GM19455 (cell line): ENCODE measurements around the gene ADPRM.
"Not testable (repeated sequence)": the region's sequence is repeated elsewhere in the genome, so short reads cannot be mapped to it uniquely, and the experiment has no call there.

Experiments
- ATAC-seq: cut with Tn5 transposase; IDR thresholded peaks from one replicate; pipeline ENCODE4 v1.9.1; 2021; ENCODE audit not compliant: unreplicated experiment

Gene ADPRM

DNA sequence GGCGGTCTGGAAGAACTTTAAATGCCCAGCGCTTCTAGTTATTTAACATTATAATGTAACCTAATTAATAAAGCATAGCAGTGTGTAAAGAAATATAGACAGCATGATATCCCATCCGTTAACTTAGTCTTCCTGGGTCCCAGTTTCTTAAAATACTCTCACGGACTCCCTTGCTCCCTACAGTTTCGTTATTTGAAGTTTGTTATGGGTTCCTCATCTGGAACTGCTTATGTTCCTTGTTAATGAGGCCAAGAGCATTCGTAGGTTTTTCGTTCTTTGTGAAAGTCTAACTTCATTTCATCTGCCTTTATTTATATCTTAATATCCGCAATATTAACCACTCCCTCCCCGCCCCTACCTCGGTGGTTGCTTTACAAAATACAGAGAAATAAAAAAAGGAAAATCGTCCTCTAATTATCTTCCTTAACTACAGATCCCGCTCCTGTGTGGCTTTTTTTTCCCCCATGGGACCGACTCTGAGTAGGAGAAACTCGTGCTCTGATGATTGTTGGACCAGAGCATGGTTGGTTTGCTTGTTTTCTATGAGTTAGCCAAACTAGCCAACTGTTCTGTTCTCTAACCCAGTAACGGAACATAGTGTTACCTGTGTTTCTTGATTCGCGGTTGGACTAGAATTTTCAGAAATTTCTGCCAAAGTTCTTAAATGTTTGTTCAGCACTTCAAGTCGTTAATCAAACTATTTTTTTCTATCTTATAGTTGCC is 863 bp downstream of the ADPRM start:
- ATAC-seq, result no peak

DNA sequence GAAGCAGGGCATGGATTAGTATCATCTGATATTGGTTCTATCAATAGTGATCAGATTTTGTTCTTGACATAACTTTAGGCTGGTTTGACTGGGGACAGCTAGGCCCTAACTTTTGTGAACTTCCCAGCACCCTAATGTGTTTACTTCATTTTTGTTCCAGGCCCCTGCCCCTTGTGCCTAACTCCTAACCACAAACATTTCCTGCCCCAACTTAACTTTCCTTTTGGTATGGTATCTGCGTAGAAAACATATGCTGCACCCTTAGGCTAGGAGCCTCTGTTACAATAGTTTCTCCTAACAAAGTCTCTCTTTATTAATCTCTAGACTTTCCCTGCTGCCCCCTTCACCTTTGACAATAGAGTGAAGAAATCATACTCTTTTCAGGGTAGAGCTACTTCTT is 2.5 kb downstream of the ADPRM start:
- ATAC-seq, result no peak

DNA sequence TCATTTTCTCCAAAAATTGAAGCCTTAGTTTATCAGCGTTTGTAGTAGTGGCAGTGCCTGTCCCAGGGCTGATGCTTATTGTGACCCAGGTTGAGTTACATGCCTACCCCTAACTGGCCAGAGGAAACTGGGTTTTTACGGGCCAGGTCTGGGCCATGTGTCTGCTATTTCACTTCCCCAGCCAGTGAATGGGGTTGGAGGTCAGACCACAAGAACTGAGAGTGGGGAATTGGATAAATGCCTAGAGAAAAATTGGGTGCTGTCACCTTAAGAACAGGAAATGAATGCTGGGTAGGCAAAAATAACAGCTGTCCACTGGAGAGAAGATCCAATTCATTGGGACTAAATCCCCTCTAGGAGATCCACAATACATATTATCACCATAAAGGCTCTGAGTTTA is 5.2 kb downstream of the ADPRM start:
- no peak for ATAC-seq

DNA sequence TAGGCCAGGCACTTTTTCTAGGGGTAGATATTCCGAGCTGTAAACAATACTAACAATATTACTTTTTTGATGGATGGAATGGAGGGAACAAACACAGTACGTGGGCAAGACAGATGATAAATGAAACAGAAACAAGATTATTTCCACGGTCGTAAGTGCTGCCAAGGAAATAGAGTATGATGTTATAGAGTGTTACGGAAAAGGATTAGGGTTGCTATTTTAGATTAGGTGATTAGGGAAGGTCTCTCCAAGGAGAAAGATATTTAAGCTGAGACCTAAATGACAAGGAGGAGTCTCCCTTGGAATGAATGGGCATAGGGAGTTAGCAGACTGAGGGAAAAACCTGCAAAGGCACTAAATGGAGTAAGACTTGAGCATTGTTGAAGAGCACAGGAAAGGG is 8.3 kb downstream of the ADPRM start:
- ATAC-seq, result no peak

DNA sequence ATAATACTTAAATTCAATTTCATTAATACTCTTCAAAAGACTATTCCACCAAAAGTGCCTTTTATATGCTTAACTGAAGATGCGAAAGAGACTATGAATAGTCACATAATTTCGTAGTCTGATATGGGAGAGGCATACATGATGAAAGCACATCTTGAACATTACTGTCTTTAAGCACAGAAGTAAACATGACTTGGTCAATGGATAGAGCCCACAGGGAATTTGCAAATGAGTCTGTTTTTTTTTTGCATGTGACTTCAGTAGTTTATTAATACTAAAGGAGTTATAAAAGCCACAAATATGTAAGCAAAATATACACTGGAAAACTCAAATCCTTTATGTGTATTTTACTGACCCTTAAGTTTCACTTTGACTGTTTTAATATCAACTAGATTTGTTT is 15.9 kb downstream of the ADPRM start:
- no peak for ATAC-seq

DNA sequence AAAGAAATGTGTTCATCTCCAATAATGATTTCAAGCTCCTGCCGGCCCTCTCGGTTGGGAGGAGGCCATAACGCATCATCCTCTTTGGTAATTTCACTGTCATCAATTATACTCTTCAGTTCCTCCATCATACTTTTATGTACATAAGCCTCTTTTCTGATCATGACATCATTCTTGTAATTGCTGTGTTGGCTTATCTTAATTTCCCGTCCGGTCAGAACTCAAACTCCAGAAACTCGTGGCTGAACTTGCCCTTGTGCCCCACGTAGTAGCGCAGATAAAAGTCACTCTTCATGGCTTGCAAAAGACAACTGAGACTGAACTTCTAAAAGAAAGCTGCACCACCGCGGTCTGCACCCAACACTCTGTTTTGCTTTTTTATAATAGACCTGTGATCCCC is 18.8 kb downstream of the ADPRM start:
- no peak for ATAC-seq

DNA sequence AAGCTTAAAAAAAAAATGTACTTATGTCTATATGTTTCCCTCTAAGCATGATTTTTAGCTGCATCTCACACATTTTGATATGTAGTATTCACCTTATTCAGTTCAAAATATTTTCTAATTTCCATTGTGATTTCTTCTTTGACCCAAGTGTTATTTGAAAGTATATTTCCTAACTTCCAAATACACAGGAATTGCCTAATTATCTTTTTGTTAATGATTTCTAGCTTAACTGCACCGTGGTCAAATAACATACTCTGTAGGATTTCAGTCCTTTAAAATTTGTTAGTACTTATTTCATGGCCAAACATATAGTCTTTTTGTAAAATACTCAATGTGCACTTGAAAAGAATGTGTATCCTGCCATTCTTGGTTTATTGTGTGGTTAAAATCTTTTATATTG is 21.2 kb downstream of the ADPRM start:
- ATAC-seq, result no peak

DNA sequence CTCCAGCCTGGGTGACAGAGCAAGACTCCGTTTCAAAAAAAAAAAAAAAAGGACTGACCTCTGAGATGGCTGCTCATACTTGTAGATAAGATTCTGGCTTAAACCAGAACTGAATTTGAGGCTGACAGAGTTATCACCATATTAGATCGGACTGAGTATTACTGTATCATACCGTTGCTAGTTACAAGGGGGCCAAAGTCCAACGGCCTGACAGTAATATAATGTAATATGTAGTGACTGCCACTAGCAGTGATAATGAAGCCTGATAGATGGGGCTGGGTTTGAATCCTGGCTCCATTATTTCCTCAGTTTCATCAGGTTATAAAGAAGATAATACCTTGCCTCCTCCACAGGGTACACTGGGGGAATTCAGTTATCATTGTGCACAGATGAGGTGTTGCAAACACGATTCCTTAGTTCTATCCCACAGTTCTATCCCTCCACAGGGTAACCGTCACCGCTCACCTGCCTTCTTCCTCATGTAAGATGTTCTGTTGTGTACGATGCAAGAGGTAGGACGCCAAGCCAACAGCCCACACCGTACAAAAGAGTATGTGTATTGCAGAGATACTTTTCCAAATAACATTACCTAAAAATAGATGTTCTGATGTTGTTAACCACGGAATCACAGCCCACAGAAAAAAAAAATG is 27.3 kb downstream of the ADPRM start:
- ATAC-seq, result no peak

DNA sequence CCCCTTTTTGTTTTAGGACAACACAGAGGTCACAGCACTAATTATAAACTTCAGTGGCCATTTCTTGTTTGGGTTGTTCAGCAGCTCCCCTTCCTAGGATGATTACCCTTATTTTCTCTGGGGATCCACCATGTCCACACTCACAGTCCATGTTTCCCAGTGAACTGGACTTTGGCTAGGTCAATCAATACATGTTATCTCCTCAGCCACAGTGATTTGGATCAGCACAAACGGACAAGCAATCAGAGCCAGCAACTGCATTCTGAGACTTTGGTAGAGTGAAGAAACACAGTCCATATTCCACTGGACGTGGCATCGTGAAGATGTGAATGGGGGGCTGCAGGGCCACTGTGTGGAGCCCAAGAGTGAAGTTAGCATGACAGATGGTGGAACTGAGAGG is 27.9 kb downstream of the ADPRM start:
- ATAC-seq, result no peak

DNA sequence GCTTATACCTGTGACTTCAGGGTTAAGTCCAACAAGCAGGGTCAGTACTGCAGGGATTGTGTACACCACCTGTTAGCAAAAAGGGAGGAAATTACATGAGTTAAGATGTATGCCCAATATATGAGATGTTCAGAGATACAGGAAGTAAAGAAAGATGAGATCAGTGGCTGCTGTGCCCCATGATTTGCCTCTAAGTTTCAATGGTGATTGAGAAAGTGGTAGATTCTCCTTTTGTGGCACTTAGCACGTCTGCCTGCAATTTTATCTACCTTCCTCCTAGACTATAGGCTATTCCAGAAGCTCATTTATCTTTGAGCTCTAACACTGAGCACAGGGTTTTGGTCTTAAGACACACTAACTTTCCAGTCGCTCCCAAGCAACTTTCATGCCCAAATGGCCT is 28.8 kb downstream of the ADPRM start:
- ATAC-seq, result no peak

DNA sequence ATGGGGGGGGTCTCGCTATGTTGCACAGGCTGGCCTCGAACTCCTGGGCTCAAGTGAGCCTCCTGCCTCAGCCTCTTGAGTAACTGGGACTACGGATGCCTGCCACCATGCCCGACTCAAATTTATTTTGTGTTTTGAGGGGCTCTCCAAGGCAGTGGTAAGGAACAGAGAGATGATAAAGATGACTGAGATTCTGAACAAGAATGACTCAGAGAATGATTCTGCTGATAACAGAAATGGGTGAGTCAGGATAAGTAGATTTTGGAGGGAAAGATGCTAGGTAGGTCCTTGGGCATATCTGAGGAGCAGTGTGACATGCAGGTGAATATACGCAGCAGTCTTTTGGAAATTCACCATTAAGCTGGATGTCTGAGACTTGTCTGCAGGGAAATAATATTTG is 29.8 kb downstream of the ADPRM start:
- no peak for ATAC-seq

DNA sequence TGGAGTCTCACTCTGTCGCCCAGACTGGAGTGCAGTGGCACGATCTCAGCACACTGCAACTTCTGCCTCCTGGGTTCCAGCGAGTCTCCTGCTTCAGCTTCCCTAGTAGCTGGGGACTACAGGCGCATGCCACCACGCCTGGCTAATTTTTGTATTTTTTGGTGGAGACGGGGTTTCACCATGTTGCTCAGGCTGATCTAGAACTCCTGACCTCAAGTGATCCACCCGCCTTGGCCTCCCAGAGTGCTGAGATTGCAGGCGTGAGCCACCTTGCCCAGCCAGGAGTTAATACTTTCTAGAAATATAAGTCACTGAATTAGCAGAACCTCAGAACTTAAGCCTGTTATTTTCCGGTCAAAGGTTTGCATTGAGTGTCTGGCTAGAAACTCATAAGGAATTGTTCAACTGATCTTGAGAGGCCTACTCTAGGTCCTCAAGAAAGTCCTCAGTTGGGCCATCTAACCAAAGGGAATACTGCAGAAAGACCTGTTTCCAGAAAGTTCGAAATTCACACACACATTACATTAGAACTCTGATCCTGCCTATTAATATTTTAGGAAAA is 31.0 kb downstream of the ADPRM start:
- ATAC-seq, result no peak

DNA sequence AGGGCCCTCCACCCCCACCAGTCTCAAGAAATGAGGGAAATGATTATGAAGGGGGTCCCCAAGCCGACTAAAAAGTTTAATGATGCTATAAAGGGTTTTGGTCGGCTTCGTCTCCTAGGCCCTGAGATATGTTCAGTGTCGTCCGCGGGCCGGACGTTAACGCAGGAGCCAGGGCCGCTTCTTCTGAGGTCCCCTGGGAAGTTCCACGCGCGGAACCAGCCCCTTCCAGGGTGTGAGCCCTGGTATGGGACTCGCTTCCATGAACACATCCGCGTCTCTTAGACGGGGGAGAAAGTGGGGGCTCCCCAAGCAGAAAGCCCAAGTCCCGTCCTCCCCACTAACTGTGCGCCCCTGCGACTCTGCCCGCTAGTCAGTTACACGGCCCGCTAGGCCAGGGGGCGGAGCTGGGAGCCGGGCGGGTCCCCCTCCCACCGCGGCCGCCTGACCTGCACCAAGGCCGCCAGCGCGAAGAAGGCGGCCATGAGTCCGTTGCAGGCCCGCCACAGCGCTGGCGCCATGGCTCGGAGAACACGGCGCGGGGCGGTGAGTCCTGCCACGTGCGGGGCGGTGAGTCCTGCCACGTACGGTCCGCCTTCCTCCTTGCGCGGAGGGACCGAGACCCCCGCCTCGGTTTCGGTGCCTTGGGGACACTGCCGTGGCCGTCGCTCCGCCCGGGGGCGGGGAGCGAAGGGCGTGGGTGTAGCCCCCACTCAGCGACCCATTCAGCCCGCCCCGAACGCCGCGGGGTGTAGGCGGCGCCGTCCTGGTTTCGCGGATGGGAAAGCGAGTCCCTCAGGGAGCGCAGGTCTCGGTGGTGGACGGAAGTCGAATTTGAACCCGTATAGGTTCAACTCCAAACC is 32.2 kb downstream of the ADPRM start, which contains the start of gene TMEM220:
Gene TMEM220, minus strand, starts transcription at position 690 of the 860 bp plus-strand sequence. Its CDS starts 172 bp downstream, at position 518.
- peak; percentile 79 for ATAC-seq

DNA sequence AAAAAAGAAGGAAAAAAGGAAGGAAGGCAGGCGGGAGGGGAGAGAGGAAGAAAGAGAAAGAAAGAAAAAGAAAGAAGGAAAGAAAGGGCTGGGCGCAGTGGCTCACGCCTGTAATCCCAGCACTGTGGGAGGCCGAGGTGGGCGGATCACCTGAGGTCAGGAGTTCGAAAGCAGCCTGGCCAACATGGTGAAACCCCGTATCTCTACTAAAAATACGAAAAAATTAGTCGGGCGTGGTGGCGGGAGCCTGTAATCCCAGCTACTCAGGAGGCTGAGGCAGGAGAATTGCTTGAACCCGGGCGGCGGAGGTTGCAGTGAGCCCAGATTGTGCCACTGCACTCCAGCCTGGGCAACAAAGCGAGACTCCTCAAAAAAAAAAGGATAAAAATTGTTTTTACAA is 32.9 kb downstream of the ADPRM start:
- not testable (repeated sequence) for ATAC-seq

DNA sequence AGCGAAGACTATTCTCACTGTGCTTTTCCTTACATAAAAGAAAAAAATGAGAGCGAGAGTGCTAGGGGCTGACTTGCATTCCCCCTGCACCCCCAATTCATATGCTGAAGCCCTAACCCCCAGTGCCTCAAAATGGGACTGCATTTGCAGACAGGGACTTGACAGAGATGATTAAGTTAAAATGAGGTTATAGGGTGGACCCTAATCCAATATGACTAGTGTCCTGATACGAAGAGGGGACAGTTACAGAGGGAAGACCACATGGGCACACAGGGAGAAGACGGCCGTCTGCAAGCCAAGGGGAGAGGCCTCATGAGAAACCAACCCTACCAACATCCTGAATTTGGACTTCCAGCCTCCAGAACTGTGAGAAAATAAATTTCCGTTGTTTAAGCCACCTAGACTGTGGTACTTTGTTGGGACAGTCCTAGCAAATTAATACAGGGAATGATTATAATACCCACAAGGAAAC is 34.0 kb downstream of the ADPRM start:
- no peak for ATAC-seq

DNA sequence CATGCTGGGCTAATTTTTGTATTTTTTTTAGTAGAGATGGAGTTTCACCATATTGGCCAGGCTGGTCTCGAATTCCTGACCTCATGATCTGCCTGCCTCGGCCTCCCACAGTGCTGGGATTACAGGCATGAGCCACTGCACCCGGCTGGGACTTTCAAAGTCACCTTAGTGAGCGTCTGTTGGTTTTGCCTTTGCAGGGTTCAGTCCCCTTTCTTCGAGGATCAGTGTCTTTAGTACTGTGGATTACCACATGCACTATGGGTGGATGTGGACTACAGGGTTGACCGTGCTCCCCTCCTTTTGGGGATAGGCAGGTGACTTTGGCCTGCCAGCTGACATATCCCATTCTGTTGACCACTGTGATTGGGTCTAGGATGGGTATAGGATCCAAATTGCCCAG is 34.7 kb downstream of the ADPRM start:
- ATAC-seq, result not testable (repeated sequence)

DNA sequence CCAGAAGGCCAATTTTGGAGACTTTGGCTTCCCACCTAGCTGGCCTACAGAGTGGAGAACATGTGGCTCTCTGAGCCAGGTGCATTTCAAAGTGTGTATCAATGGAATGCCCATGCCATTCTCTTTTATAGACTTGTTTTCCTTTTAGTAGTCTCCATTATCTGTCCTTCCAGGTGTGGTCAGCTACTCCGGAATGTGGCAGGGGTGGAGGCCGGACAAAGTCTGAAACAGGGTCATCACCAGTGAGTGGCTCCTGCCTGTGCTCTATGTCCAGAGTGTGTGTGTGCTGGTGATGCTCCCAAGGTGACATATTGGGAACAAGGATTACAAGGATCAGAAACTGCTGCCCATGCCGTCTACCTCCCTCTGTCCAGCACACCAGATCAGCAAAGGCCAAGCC is 36.3 kb downstream of the ADPRM start:
- no peak for ATAC-seq

DNA sequence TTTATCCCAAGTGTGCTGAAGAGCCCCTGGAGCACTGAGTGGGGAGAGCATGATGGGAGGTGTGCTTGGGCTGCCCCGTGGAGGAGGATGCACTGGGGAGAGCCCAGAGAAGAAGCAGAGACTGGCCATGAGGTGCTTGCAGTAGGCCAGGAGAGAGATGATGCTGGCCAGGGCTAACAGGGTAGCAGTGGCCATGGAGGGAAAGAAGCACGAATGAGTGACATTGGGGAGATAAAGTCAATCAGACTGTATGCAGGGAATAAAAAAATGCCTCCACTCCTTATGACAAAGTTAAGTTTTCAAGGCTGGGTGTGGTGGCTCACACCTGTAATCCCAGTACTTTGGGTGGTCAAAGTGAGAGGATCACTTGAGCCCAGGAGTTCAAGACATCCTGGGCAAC is 37.9 kb downstream of the ADPRM start:
- ATAC-seq, result no peak

DNA sequence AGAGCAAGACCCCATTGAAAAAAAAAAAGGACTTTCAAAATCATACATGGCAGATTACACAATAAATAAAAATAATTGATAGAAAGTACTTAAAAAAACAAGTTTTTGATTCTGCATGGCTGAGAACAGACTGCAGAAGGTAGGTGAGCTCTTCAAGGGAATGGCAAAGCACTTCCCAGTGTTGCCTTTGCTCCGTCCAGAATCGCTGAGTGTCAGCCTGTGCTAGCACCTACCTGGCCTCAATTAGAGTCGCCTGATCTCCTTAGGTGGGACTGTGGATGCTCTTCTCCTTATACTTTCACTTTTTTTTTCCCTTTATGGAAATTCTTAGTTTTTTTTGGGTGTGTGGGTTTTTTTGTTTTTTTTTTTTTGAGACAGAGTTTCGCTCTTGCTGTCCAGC is 38.4 kb downstream of the ADPRM start:
- no peak for ATAC-seq

DNA sequence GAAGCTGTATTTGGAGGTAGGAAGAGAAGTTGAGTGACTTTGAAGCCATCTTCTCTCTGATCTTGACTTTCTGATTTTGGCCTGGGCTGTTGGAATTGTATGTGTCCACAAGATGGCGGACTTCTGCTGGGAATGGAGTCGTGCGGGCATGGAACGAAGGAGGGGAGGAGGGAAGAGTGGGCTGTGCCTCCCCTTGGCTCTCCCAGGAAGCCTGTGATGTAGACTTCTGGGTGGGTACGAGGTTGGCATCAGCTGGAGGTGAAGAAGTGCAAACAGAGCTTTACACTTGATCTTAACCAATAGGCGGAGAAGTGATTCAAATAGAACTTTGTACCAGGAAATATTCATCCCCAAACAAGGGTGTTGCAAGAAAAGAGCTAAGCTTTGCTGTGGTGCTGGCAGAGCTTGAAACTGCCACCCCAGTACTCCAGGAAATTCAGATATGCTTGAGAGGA is 39.8 kb downstream of the ADPRM start:
- no peak for ATAC-seq

DNA sequence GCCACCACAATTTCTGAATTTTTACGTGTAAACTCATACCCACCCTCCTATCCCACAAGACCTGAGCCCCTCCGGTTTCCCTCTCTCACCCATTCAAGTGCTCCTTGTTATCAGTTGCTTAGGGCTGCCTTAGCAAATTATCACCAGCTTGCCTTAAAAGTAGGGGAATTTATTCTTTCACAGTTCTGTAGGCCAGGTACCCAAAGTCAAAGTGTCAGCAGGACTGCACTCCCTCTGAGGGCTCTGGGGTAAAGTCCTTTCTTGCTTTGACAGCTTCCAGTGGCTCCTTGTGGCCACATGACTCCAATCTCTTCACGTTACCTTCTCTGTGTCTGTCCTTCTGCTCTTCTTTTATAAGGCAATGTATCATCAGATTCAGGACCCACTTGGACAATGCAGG is 40.3 kb downstream of the ADPRM start:
- ATAC-seq, result no peak
